HL-60 (cell line): ENCODE measurements around the gene C16orf54.
"Not testable (repeated sequence)": the region's sequence is repeated elsewhere in the genome, so short reads cannot be mapped to it uniquely, and the experiment has no call there.

Experiments used
- DNase-seq, 2 experiments: peaks; one replicate each; pipeline ENCODE4 v3.0.0-alpha.2; 2010 to 2020; ENCODE audit warnings: low read depth in 1 of 2, low spot score in 1 of 2
- H3K27ac ChIP-seq: fragments of 250-450 bp; sonication (Bioruptor Pico); replicated peaks from 2 replicates; pipeline ENCODE4 v1.5.1; 2020; ENCODE audit warnings: mild to moderate bottlenecking, moderate library complexity
- H3K27me3 ChIP-seq: fragments of 250-450 bp; sonication (Bioruptor Pico); 2 replicates; pipeline ENCODE4 v1.5.1; 2021; ENCODE audit warnings: mild to moderate bottlenecking, moderate library complexity; ENCODE audit not compliant: insufficient read depth, poor library complexity, severe bottlenecking
- H3K4me3 ChIP-seq: replicated peaks from 2 replicates; pipeline ENCODE4 v1.5.1; 2011; ENCODE audit warnings: mild to moderate bottlenecking, control low read depth, low read length; ENCODE audit not compliant: insufficient read depth
- GABPA ChIP-seq: IDR thresholded peaks from 2 replicates; pipeline ENCODE4 v1.6.1; 2012; ENCODE audit warnings: low read depth
- POLR2AphosphoS5 ChIP-seq: IDR thresholded peaks from 2 replicates; pipeline ENCODE4 v1.6.1; 2012; ENCODE audit warnings: low read depth
- SPI1 ChIP-seq: IDR thresholded peaks from 2 replicates; pipeline ENCODE4 v1.6.1; 2012; ENCODE audit warnings: low read depth, mild to moderate bottlenecking, borderline replicate concordance
- TF ChIP-seq, protein P1 (sequence below): IDR thresholded peaks from 2 replicates; pipeline ENCODE4 v1.6.1; 2012; ENCODE audit warnings: low read depth; ENCODE audit not compliant: insufficient replicate concordance
- TF ChIP-seq, protein P2 (sequence below): IDR thresholded peaks from one replicate; pipeline ENCODE4 v1.5.1; 2011; ENCODE audit warnings: low read length, control low read depth, inconsistent platforms; ENCODE audit not compliant: insufficient read depth

Gene C16orf54

DNA sequence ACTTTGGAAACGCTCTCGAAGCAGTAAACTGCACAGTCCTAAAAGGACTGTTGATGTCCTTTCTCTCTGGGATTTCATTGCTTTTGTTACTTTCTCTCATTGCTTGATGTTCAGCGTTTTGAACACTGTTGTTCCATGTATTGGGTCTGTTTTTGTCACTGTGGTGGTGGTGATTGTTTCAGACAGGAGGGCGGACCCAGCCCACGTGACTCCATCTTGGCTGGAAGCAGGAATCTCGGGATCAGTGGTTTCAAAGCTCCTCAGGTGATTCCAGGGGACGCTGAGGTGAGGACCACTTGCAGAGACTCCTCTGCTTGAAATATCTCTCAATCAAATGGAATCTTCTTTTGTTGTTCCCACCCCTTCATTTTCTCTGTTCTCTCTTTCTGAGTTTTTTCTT lies 18.3 kb downstream of the C16orf54 start:
- no peak for TF ChIP-seq POLR2AphosphoS5
- no peak for TF ChIP-seq GABPA
- TF ChIP-seq, protein P1, sequence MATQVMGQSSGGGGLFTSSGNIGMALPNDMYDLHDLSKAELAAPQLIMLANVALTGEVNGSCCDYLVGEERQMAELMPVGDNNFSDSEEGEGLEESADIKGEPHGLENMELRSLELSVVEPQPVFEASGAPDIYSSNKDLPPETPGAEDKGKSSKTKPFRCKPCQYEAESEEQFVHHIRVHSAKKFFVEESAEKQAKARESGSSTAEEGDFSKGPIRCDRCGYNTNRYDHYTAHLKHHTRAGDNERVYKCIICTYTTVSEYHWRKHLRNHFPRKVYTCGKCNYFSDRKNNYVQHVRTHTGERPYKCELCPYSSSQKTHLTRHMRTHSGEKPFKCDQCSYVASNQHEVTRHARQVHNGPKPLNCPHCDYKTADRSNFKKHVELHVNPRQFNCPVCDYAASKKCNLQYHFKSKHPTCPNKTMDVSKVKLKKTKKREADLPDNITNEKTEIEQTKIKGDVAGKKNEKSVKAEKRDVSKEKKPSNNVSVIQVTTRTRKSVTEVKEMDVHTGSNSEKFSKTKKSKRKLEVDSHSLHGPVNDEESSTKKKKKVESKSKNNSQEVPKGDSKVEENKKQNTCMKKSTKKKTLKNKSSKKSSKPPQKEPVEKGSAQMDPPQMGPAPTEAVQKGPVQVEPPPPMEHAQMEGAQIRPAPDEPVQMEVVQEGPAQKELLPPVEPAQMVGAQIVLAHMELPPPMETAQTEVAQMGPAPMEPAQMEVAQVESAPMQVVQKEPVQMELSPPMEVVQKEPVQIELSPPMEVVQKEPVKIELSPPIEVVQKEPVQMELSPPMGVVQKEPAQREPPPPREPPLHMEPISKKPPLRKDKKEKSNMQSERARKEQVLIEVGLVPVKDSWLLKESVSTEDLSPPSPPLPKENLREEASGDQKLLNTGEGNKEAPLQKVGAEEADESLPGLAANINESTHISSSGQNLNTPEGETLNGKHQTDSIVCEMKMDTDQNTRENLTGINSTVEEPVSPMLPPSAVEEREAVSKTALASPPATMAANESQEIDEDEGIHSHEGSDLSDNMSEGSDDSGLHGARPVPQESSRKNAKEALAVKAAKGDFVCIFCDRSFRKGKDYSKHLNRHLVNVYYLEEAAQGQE = no peak
- TF ChIP-seq SPI1 = no peak
- TF ChIP-seq, protein P2, sequence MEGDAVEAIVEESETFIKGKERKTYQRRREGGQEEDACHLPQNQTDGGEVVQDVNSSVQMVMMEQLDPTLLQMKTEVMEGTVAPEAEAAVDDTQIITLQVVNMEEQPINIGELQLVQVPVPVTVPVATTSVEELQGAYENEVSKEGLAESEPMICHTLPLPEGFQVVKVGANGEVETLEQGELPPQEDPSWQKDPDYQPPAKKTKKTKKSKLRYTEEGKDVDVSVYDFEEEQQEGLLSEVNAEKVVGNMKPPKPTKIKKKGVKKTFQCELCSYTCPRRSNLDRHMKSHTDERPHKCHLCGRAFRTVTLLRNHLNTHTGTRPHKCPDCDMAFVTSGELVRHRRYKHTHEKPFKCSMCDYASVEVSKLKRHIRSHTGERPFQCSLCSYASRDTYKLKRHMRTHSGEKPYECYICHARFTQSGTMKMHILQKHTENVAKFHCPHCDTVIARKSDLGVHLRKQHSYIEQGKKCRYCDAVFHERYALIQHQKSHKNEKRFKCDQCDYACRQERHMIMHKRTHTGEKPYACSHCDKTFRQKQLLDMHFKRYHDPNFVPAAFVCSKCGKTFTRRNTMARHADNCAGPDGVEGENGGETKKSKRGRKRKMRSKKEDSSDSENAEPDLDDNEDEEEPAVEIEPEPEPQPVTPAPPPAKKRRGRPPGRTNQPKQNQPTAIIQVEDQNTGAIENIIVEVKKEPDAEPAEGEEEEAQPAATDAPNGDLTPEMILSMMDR = no peak
- Histone ChIP-seq H3K27me3 (no peaks in the 10 kb centered on the region), H3K4me3 (no peak overlapping the region), H3K27ac (no peak overlapping the region)
- no peak for DNase-seq

DNA sequence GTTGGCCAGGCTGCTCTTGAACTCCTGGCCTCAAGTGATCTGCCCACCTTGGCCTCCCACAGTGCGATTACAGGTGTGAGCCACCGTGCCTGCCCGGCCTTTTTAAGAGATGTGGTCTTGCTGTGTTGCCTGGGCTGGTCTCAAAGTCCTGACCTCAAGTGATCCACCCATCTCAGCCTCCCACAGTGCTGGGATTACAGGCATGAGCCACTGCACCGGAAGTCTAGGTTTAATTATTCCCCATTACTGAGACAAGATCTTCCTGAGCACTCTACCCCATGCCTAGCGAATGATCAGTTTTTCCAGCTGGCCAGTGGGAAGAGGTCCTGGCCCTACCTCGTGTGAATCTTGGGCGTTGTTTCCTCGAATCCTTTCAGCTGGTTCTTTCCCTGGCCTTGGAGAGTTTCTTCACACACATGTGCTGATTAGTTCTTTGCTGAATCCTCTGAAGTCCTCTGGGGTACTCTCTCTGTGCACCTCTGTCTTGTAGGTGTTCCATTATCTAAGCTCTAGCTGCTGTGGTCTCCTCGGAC lies 18.9 kb downstream of the C16orf54 start:
- Histone ChIP-seq H3K27me3 (no peaks in the 10 kb centered on the region), H3K4me3 (no peak overlapping the region), H3K27ac (no peak overlapping the region)
- TF ChIP-seq, protein P1 = no peak
- no peak for TF ChIP-seq GABPA
- no peak for TF ChIP-seq POLR2AphosphoS5
- TF ChIP-seq SPI1 = no peak
- TF ChIP-seq, protein P2 = no peak
- DNase-seq = no peak

DNA sequence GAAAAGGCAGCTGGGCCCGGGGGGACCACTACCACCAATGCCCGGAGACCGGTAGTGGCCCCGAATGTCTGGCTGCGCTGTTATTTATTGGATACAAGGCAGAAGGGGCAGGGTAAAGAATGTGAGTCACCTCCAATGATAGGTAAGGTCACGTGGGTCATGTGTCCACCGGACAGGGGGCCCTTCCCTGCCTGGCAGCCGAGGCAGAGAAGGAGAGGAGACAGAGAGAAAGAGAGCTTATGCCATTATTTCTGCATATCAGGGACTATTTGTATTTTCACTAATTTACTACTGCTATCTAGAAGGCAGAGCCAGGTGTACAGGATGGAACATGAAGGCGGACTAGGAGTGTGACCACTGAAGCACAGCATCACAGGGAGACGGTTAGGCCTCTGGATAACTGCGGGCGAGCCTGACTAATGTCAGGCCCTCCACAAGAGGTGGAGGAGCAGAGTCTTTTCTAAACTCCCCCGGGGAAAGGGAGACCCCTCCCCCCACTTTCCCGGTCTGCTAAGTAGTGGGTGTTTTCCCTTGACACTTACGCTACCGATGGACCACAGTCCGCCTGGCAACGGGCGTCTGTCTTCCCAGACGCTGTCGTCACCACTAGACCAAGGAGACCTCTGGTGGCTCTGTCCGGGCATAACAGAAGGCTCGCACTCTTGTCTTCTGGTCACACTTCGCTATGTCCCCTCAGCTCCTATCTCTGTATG lies 24.5 kb downstream of the C16orf54 start:
- not testable (repeated sequence) for H3K27me3 ChIP-seq, H3K4me3 ChIP-seq
- TF ChIP-seq, protein P2 = peak; percentile 43
- peak; percentile 47 to 86 for DNase-seq
- peak overlapping the region; percentile 64 for H3K27ac ChIP-seq

GRCh38 chr16:29720703-29721102 lies 25.1 kb downstream of the C16orf54 start:
- Histone ChIP-seq H3K4me3 (no peak overlapping the region), H3K27ac (peak overlapping the region; percentile 64), H3K27me3 (no peaks in the 10 kb centered on the region)
- peak; percentile 27 to 67 for DNase-seq
- TF ChIP-seq, protein P1 = no peak
- TF ChIP-seq POLR2AphosphoS5 (no peak), SPI1 (no peak), GABPA (no peak)
- TF ChIP-seq, protein P2 = no peak
